Transverse colon (tissue), 4 donors: ENCODE results near the gene BCL7B.

Source experiments
- POLR2A ChIP-seq: fragments of 450-650 bp; IDR thresholded peaks from one replicate; pipeline ENCODE4 v1.6.1; 2016; ENCODE audit warnings: antibody characterized with exemption, mild to moderate bottlenecking, moderate library complexity
- POLR2AphosphoS5 ChIP-seq, 3 donors: sonication (generic); formaldehyde crosslinking; IDR thresholded peaks; one replicate each; pipeline ENCODE4 v1.6.1; 2016; ENCODE audit warnings: antibody characterized with exemption in 3 of 3
- TF ChIP-seq, protein P1 (sequence below), 5 experiments: fragments of 200-600 bp in 3 of 5; fragments of 450-650 bp in 2 of 5; sonication (generic) in 3 of 5; IDR thresholded peaks; 1 replicate in 2 of 5; 2 replicates in 3 of 5; pipeline ENCODE4 v1.5.1; 2016 to 2017; ENCODE audit warnings: antibody characterized with exemption in 5 of 5, inconsistent platforms in 3 of 5, mild to moderate bottlenecking in 2 of 5, moderate library complexity in 1 of 5

DNA sequence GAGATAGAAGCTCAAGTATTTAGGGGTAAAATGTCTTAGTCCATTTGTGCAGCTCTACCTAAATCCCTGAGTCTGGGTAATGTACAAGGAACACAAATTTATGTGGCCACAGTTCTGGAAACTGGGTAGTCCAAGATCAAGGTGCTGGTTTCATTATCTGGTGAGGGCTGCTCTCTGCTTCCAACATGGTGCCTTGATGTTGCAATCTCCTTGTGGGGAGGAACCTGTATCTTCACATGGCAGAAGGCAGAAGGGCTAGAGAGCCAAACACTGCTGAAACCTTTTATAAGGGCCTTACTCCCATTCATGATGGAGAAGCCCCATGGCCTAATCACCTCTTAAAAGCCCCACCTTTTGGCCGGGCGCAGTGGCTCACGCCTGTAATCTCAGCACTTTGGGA, 26.7 kb downstream of the BCL7B start:
- TF ChIP-seq, protein P1, sequence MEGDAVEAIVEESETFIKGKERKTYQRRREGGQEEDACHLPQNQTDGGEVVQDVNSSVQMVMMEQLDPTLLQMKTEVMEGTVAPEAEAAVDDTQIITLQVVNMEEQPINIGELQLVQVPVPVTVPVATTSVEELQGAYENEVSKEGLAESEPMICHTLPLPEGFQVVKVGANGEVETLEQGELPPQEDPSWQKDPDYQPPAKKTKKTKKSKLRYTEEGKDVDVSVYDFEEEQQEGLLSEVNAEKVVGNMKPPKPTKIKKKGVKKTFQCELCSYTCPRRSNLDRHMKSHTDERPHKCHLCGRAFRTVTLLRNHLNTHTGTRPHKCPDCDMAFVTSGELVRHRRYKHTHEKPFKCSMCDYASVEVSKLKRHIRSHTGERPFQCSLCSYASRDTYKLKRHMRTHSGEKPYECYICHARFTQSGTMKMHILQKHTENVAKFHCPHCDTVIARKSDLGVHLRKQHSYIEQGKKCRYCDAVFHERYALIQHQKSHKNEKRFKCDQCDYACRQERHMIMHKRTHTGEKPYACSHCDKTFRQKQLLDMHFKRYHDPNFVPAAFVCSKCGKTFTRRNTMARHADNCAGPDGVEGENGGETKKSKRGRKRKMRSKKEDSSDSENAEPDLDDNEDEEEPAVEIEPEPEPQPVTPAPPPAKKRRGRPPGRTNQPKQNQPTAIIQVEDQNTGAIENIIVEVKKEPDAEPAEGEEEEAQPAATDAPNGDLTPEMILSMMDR (IDR thresholded peaks at IDR 0.05): no peak
- TF ChIP-seq POLR2A (no peak), POLR2AphosphoS5 (IDR thresholded peaks at IDR 0.05) (no peak)
